HL-60 (cell line): Measurements from ENCODE around the gene CLEC2D.

Experiments
- DNase-seq, 2 experiments: peaks; one replicate each; pipeline ENCODE4 v3.0.0-alpha.2; 2010 to 2020; ENCODE audit warnings: low read depth in 1 of 2, low spot score in 1 of 2
- H3K27ac ChIP-seq: fragments of 250-450 bp; sonication (Bioruptor Pico); replicated peaks from 2 replicates; pipeline ENCODE4 v1.5.1; 2020; ENCODE audit warnings: mild to moderate bottlenecking, moderate library complexity
- H3K27me3 ChIP-seq: fragments of 250-450 bp; sonication (Bioruptor Pico); 2 replicates; pipeline ENCODE4 v1.5.1; 2021; ENCODE audit warnings: mild to moderate bottlenecking, moderate library complexity; ENCODE audit not compliant: insufficient read depth, poor library complexity, severe bottlenecking
- H3K4me3 ChIP-seq: replicated peaks from 2 replicates; pipeline ENCODE4 v1.5.1; 2011; ENCODE audit warnings: mild to moderate bottlenecking, control low read depth, low read length; ENCODE audit not compliant: insufficient read depth
- GABPA ChIP-seq: IDR thresholded peaks from 2 replicates; pipeline ENCODE4 v1.6.1; 2012; ENCODE audit warnings: low read depth
- POLR2AphosphoS5 ChIP-seq: IDR thresholded peaks from 2 replicates; pipeline ENCODE4 v1.6.1; 2012; ENCODE audit warnings: low read depth
- REST ChIP-seq: IDR thresholded peaks from 2 replicates; pipeline ENCODE4 v1.6.1; 2012; ENCODE audit warnings: low read depth; ENCODE audit not compliant: insufficient replicate concordance
- SPI1 ChIP-seq: IDR thresholded peaks from 2 replicates; pipeline ENCODE4 v1.6.1; 2012; ENCODE audit warnings: low read depth, mild to moderate bottlenecking, borderline replicate concordance
- TF ChIP-seq, protein P1 (sequence below): IDR thresholded peaks from one replicate; pipeline ENCODE4 v1.5.1; 2011; ENCODE audit warnings: low read length, control low read depth, inconsistent platforms; ENCODE audit not compliant: insufficient read depth

Gene CLEC2D

GRCh38 chr12:9634969-9635754, 34.4 kb upstream of the CLEC2D start:
- no peak overlapping the region for H3K4me3 ChIP-seq
- no peaks in the 10 kb centered on the region for H3K27me3 ChIP-seq
- no peak for TF ChIP-seq GABPA
- TF ChIP-seq POLR2AphosphoS5, result no peak
- no peak for TF ChIP-seq REST
- TF ChIP-seq, protein P1, sequence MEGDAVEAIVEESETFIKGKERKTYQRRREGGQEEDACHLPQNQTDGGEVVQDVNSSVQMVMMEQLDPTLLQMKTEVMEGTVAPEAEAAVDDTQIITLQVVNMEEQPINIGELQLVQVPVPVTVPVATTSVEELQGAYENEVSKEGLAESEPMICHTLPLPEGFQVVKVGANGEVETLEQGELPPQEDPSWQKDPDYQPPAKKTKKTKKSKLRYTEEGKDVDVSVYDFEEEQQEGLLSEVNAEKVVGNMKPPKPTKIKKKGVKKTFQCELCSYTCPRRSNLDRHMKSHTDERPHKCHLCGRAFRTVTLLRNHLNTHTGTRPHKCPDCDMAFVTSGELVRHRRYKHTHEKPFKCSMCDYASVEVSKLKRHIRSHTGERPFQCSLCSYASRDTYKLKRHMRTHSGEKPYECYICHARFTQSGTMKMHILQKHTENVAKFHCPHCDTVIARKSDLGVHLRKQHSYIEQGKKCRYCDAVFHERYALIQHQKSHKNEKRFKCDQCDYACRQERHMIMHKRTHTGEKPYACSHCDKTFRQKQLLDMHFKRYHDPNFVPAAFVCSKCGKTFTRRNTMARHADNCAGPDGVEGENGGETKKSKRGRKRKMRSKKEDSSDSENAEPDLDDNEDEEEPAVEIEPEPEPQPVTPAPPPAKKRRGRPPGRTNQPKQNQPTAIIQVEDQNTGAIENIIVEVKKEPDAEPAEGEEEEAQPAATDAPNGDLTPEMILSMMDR, result no peak
- no peak for TF ChIP-seq SPI1
- DNase-seq, result no peak
- no peak overlapping the region; the same call in 1 of the 2 replicates for H3K27ac ChIP-seq

DNA sequence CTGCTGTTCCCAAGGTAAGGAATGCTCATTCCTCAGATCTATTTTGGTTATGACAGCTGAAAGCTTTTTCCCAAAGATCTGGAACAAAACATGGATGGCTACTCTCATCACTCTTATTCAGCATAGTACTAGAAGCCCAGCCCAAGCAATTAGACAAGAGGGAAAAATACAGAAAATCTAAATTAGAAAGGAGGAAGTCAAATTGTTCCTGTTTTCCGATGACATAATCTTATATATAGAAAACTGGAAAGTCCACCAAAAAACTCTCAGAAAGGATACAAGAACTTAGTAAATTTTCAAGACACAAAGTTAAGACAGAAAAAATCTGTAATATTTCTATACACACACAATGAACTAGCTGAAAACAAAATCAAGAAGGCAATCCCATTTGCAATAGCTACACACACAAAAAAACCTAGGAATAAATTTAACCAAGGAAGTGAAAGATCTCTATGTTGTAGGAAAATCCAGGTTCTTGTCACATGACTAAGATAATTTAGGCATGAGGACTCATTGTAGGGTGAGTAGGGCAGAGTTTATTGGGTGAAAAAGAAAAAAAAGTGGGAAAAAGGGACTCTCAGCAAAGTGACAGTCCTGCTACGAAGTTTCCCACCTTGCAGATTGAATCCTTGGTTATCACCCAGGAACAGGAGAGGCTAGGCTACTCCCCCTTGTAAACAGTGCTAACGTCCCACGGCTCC, 33.2 kb upstream of the CLEC2D start:
- TF ChIP-seq GABPA, result no peak
- TF ChIP-seq REST, result no peak
- no peak; the same call in 1 of the 2 replicates for TF ChIP-seq POLR2AphosphoS5
- peak; percentile 86 for TF ChIP-seq SPI1
- TF ChIP-seq, protein P1, result no peak
- no peaks in the 10 kb centered on the region for H3K27me3 ChIP-seq
- H3K4me3 ChIP-seq, result no peak overlapping the region
- H3K27ac ChIP-seq, result peak overlapping the region; percentile 35
- no peak for DNase-seq

DNA sequence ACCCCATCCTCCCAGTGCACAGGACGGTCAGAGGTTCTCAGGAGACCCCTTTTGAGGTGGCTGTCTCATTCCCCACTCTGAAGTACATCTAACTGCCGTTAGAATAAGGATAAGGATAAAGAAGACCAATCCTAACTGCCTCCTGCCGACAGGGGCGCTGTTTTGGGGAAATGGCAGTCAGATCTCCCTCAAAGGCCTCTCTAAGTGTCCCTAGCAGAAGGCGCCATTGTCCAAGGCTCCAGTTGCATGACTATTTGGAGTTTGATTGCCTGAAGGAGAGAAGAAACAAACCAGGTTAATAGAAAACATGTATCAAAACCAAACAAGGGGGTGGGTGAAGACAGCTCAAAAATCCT, 32.7 kb upstream of the CLEC2D start:
- H3K27me3 ChIP-seq, result no peaks in the 10 kb centered on the region
- no peak for TF ChIP-seq POLR2AphosphoS5
- TF ChIP-seq REST, result no peak
- TF ChIP-seq, protein P1, result no peak
- no peak for TF ChIP-seq SPI1
- TF ChIP-seq GABPA, result no peak
- no peak overlapping the region for H3K4me3 ChIP-seq
- DNase-seq, result no peak
- H3K27ac ChIP-seq, result no peak overlapping the region; the same call in 1 of the 2 replicates
